Activated T-cell treated with anti-CD3 and anti-CD28 coated beads, Interleukin-2, amount 50 U/mL, for 24 hours (primary cell): Measurements from ENCODE around the gene RAP1A.

Experiments
- DNase-seq: peaks from one replicate; pipeline ENCODE4 v3.0.0-alpha.2; 2020
- H3K27ac Mint-ChIP-seq: 2 replicates; pipeline ENCODE4 v1.8.0; 2020; ENCODE audit warnings: mild to moderate bottlenecking, mixed read lengths
- H3K27me3 Mint-ChIP-seq: 2 replicates; pipeline ENCODE4 v1.8.0; 2020; ENCODE audit warnings: mixed read lengths
- H3K36me3 Mint-ChIP-seq: 2 replicates; pipeline ENCODE4 v1.8.0; 2020; ENCODE audit warnings: low read depth, mixed read lengths
- H3K4me1 Mint-ChIP-seq: 2 replicates; pipeline ENCODE4 v1.8.0; 2020; ENCODE audit warnings: low read depth, mixed read lengths
- H3K4me3 Mint-ChIP-seq: 2 replicates; pipeline ENCODE4 v1.8.0; 2020; ENCODE audit warnings: mild to moderate bottlenecking, moderate library complexity, mixed read lengths
- H3K9me3 Mint-ChIP-seq: 2 replicates; pipeline ENCODE4 v1.8.0; 2020; ENCODE audit warnings: mixed read lengths

The RAP1A gene

GRCh38 chr1:111733183-111733991 is 113.8 kb downstream of the RAP1A start:
- Mint-ChIP-seq H3K36me3 (no peaks in the 10 kb centered on the region), H3K4me3 (no peak overlapping the region), H3K4me1 (peaks cover 10% of the 10 kb centered on the region), H3K27me3 (no peaks in the 10 kb centered on the region), H3K9me3 (no peaks in the 10 kb centered on the region), H3K27ac (no peak overlapping the region)
- DNase-seq, result no peak

- H3K4me1 Mint-ChIP-seq, result peaks cover 13% of the 10 kb centered on the region
- H3K27me3 Mint-ChIP-seq, result peaks cover 3% of the 10 kb centered on the region
- H3K36me3 Mint-ChIP-seq, result no peaks in the 10 kb centered on the region
- no peak overlapping the region for H3K27ac Mint-ChIP-seq
- H3K4me3 Mint-ChIP-seq, result no peak overlapping the region
- H3K9me3 Mint-ChIP-seq, result no peaks in the 10 kb centered on the region
- DNase-seq, result no peak
Measured at GRCh38 chr1:111733992-111734341, 114.4 kb downstream of the RAP1A start.

GRCh38 chr1:111734426-111734825 is 114.8 kb downstream of the RAP1A start:
- Mint-ChIP-seq H3K4me1 (peaks cover 13% of the 10 kb centered on the region), H3K9me3 (no peaks in the 10 kb centered on the region), H3K27me3 (peaks cover 3% of the 10 kb centered on the region), H3K4me3 (no peak overlapping the region), H3K27ac (no peak overlapping the region), H3K36me3 (no peaks in the 10 kb centered on the region)
- DNase-seq, result no peak

- no peak for DNase-seq
- Mint-ChIP-seq H3K27me3 (peaks cover 6% of the 10 kb centered on the region), H3K36me3 (no peaks in the 10 kb centered on the region), H3K4me1 (peaks cover 17% of the 10 kb centered on the region), H3K27ac (no peak overlapping the region), H3K9me3 (no peaks in the 10 kb centered on the region), H3K4me3 (no peak overlapping the region)
Measured at GRCh38 chr1:111734856-111735255, 115.3 kb downstream of the RAP1A start.

- no peaks in the 10 kb centered on the region for H3K9me3 Mint-ChIP-seq
- peaks cover 19% of the 10 kb centered on the region for H3K4me1 Mint-ChIP-seq
- H3K36me3 Mint-ChIP-seq, result no peaks in the 10 kb centered on the region
- H3K4me3 Mint-ChIP-seq, result no peak overlapping the region
- H3K27me3 Mint-ChIP-seq, result peaks cover 8% of the 10 kb centered on the region
- no peak for DNase-seq
- no peak overlapping the region for H3K27ac Mint-ChIP-seq
Measured at GRCh38 chr1:111735321-111735720, 115.7 kb downstream of the RAP1A start.

- H3K9me3 Mint-ChIP-seq, result no peaks in the 10 kb centered on the region
- peaks cover 15% of the 10 kb centered on the region for H3K27me3 Mint-ChIP-seq
- no peak overlapping the region for H3K4me3 Mint-ChIP-seq
- no peaks in the 10 kb centered on the region for H3K36me3 Mint-ChIP-seq
- peaks cover 21% of the 10 kb centered on the region for H3K4me1 Mint-ChIP-seq
- no peak for DNase-seq
- H3K27ac Mint-ChIP-seq, result no peak overlapping the region
Measured at GRCh38 chr1:111735858-111736544, 116.4 kb downstream of the RAP1A start.

GRCh38 chr1:111736548-111737215 is 117.1 kb downstream of the RAP1A start:
- Mint-ChIP-seq H3K4me3 (no peak overlapping the region), H3K27ac (no peak overlapping the region), H3K9me3 (no peaks in the 10 kb centered on the region), H3K27me3 (peaks cover 22% of the 10 kb centered on the region), H3K36me3 (no peaks in the 10 kb centered on the region), H3K4me1 (peaks cover 21% of the 10 kb centered on the region)
- DNase-seq, result no peak

- H3K9me3 Mint-ChIP-seq, result no peaks in the 10 kb centered on the region
- peak overlapping the region; percentile 82 for H3K4me3 Mint-ChIP-seq
- no peaks in the 10 kb centered on the region for H3K36me3 Mint-ChIP-seq
- peaks cover 29% of the 10 kb centered on the region for H3K27me3 Mint-ChIP-seq
- no peak for DNase-seq
- peaks cover 21% of the 10 kb centered on the region for H3K4me1 Mint-ChIP-seq
- no peak overlapping the region for H3K27ac Mint-ChIP-seq
Measured at GRCh38 chr1:111737216-111738132, 117.9 kb downstream of the RAP1A start.

- Mint-ChIP-seq H3K27ac (no peak overlapping the region), H3K4me3 (peak overlapping the region; percentile 82), H3K9me3 (no peaks in the 10 kb centered on the region), H3K4me1 (peaks cover 21% of the 10 kb centered on the region), H3K27me3 (peaks cover 32% of the 10 kb centered on the region), H3K36me3 (no peaks in the 10 kb centered on the region)
- no peak for DNase-seq
Measured at GRCh38 chr1:111738133-111738435, 118.5 kb downstream of the RAP1A start.

- H3K36me3 Mint-ChIP-seq, result no peaks in the 10 kb centered on the region
- H3K4me1 Mint-ChIP-seq, result peaks cover 21% of the 10 kb centered on the region
- no peaks in the 10 kb centered on the region for H3K9me3 Mint-ChIP-seq
- H3K27ac Mint-ChIP-seq, result peak overlapping the region; percentile 71
- H3K27me3 Mint-ChIP-seq, result peaks cover 32% of the 10 kb centered on the region
- no peak for DNase-seq
- peak overlapping the region; percentile 82 for H3K4me3 Mint-ChIP-seq
Measured at GRCh38 chr1:111738436-111739193, 119.0 kb downstream of the RAP1A start.

GRCh38 chr1:111739194-111739924 is 119.8 kb downstream of the RAP1A start, which contains the start of gene INKA2:
Gene INKA2 (minus strand): TSS chr1:111739395. CDS start chr1:111739242, 153 bp downstream.
- Mint-ChIP-seq H3K4me3 (peak within 1 kb of the TSS; percentile 82), H3K4me1 (peaks cover 21% of the 10 kb centered on the region), H3K36me3 (no peaks in the 10 kb centered on the region), H3K9me3 (no peaks in the 10 kb centered on the region), H3K27me3 (peaks cover 32% of the 10 kb centered on the region), H3K27ac (peak within 1 kb of the TSS; percentile 71)
- DNase-seq, result peak; percentile 87

- Mint-ChIP-seq H3K27ac (peak overlapping the region; percentile 71), H3K36me3 (no peaks in the 10 kb centered on the region), H3K4me3 (peak overlapping the region; percentile 82), H3K27me3 (peaks cover 32% of the 10 kb centered on the region), H3K9me3 (no peaks in the 10 kb centered on the region), H3K4me1 (peaks cover 21% of the 10 kb centered on the region)
- DNase-seq, result peak; percentile 56
Measured at GRCh38 chr1:111739925-111740765, 120.6 kb downstream of the RAP1A start.
